Measurements from ENCODE around the gene RPIA.

The RPIA gene

DNA sequence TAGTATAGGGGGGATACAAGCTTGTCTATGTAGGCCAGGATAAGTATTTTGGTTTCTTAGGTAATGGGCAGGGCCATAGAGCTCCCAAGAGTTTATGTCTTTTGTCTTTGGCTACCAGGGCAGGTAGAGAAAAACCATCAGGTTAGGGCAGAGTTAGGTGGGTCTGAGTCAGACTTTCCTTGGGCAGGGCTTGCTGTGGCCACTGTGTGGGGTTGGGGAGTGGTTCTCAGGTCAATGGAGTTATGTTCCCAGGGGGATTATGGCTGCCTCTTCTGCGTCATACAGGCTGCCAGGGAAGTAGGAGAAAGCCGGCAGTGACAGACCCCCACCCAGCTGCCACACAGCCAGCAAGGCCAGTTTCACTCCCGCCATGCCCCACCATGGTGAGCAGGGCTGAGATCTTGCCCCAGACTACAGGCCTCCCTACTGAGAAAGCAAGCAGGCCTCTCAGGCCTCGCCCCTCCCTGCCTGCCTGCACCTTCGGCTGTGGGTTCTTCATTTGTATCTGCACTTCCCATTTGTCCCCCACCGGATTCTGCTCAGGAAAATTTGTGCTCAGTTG lies 55.5 kb downstream of the RPIA start:
- H3K4me3 ChIP-seq (ENCODE audit: low read length): no peak overlapping the region
- no peak for DNase-seq (ENCODE audit: low read depth)
- TF ChIP-seq, protein P1, sequence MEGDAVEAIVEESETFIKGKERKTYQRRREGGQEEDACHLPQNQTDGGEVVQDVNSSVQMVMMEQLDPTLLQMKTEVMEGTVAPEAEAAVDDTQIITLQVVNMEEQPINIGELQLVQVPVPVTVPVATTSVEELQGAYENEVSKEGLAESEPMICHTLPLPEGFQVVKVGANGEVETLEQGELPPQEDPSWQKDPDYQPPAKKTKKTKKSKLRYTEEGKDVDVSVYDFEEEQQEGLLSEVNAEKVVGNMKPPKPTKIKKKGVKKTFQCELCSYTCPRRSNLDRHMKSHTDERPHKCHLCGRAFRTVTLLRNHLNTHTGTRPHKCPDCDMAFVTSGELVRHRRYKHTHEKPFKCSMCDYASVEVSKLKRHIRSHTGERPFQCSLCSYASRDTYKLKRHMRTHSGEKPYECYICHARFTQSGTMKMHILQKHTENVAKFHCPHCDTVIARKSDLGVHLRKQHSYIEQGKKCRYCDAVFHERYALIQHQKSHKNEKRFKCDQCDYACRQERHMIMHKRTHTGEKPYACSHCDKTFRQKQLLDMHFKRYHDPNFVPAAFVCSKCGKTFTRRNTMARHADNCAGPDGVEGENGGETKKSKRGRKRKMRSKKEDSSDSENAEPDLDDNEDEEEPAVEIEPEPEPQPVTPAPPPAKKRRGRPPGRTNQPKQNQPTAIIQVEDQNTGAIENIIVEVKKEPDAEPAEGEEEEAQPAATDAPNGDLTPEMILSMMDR (conservative IDR thresholded peaks at IDR 0.05; ENCODE audit: low read depth, low read length): no peak

DNA sequence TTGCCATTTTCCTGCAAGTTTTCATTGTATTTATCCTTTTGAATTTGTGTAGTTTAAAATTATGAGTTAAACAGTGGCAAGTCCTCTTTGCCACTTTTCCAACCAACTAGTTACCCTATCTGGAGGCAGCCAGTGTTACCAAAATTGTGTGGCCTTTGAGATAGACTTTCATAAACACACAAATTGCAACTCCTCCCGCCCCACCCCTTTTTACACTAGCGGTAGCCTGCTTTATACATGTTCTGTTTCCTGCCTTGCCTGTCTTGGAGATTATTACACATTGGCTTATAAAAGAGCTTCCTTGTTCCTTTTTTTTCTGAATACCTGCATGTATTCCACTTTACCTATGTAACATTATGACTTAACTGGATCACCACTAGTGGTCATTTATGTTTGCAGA lies 56.5 kb downstream of the RPIA start:
- no peak for DNase-seq (ENCODE audit: low read depth)
- TF ChIP-seq, protein P1 (conservative IDR thresholded peaks at IDR 0.05; ENCODE audit: low read depth, low read length): no peak
- H3K4me3 ChIP-seq (ENCODE audit: low read length): no peak overlapping the region

DNA sequence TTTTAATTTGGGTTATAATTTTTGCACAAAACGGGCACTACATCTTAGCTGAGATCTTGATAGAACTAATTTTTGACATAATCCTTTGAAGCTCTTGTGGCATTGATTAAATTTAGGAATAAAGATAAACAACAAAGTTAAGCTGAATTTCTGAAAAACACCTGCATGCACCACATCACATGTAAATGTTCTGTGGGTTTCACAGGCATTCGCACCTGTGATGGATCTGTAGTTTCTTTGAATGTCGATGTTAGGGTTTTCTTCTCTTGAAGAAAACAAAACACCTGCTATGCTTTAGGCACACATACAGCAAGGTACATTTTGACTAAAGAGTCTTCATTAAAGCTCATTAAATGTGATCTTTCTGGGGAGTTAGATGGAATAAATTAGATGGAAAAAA lies 60.3 kb downstream of the RPIA start:
- H3K4me3 ChIP-seq (ENCODE audit: low read length): no peak overlapping the region
- no peak for DNase-seq (ENCODE audit: low read depth)
- TF ChIP-seq, protein P1 (conservative IDR thresholded peaks at IDR 0.05; ENCODE audit: low read depth, low read length): no peak

DNA sequence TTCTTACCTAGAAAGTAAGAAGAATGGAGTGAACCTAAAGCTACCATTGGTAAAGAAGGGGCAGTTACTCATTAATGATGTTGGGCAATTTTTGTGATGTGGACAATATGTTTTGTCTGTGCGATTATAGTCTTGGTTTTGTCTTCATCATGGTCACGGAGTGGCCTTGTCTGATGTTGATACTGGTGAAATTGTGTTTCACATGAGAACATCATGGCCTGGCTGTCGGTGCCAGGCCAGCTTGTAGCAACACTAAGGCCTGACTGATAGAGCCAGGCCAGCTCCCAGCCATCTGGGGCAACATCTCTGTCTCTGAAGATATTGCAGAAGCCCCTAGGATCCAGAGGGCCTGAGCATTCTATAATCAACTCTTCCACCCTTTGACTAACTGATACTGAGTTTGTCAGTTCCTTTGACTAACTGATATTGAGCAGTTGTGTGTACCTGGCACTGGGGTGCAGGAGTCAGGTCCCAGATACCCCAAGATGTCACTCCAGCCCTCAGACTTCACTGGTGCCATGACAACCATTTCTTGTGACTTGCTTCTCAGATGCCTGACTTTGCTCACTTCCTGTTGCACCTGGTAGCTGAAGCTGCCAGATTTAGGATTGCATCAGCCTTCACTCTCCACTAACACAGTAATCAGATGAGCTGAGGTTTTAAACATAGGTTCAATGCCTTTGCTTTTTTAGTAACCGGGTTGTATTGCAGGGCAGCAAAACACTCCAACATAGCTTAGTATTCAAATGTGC lies 62.5 kb downstream of the RPIA start:
- no peak overlapping the region for H3K4me3 ChIP-seq (ENCODE audit: low read length)
- TF ChIP-seq, protein P1 (conservative IDR thresholded peaks at IDR 0.05; ENCODE audit: low read depth, low read length): no peak
- no peak for DNase-seq (ENCODE audit: low read depth)

DNA sequence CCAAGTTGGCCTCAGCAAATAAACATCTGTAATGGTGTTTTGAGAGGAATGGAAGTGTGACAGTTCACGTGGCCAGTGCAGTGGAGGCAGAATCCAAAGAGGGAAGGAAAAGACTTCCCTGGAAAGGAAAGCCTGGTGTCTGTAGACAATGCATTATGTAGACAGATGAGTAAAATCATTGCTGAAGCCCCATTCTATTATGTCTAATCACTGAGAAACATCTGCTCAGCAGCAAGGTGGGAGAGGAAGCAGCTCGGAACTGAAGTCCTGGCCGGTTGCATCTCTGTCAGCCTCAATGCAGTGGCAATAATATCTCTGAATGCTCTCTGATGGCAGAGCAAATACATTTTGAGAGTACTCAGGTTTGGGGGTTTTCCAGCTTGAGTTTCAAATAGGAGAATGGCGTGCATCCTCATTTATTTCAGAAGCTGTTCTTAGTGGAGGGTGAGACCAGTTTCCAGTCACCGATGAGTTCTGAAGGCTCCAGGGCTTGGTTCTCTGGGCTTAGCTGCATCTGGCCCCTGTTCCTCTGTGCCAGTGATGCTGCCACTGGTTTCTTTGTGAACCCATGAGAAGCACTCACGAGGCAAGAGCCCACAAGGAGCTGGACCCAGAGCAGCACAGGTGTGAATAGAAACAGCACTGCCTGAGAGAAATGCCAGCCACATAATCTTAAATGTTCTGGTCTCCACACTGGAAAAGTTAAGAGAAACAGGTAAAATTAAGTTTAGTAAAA lies 63.3 kb downstream of the RPIA start:
- no peak for DNase-seq (ENCODE audit: low read depth)
- TF ChIP-seq, protein P1 (conservative IDR thresholded peaks at IDR 0.05; ENCODE audit: low read depth, low read length): no peak
- no peak overlapping the region for H3K4me3 ChIP-seq (ENCODE audit: low read length)

DNA sequence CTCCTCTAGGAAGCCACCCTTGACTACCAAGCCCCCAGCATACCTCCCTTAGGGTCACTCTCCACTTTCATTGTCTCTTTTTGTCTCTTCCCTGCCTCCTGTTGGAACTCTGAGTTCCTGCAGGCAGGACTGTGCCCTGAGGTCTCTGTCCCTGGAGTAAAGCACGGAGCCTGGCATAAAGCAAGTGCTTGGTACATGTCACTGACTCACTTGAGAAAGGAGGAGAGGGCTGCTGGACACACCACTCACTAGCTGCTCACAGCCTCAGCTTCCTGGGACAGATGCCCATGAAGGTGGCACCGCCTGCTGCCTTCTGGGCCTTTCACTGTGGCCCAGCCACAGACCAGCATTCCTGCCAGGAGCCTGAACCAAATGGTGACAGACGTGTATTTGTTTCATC lies 64.4 kb downstream of the RPIA start:
- H3K4me3 ChIP-seq (ENCODE audit: low read length): no peak overlapping the region
- no peak for DNase-seq (ENCODE audit: low read depth)
- TF ChIP-seq, protein P1 (conservative IDR thresholded peaks at IDR 0.05; ENCODE audit: low read depth, low read length): no peak
